ENCODE results near the gene ASCL5.

Gene ASCL5

GRCh38 chr1:201136355-201137023, 9.5 kb upstream of the ASCL5 start:
- DNase-seq: no peak

GRCh38 chr1:201134405-201134804, 7.4 kb upstream of the ASCL5 start:
- no peak for DNase-seq

- no peak for DNase-seq
These were observed 4.4 kb upstream of the ASCL5 start for GRCh38 chr1:201131398-201131797.

- DNase-seq: no peak
These were observed 2.0 kb upstream of the ASCL5 start for GRCh38 chr1:201128962-201129361.

GRCh38 chr1:201128476-201128875, 1.5 kb upstream of the ASCL5 start:
- DNase-seq: no peak

- DNase-seq: no peak
These were observed 921 bp upstream of the ASCL5 start for GRCh38 chr1:201127755-201128455.

GRCh38 chr1:201126463-201126831, 537 bp downstream of the ASCL5 start:
- no peak for DNase-seq

GRCh38 chr1:201125800-201126199, 1.2 kb downstream of the ASCL5 start:
- DNase-seq: peak in 1 of 3 experiments; percentile 3

GRCh38 chr1:201125019-201125418, 2.0 kb downstream of the ASCL5 start:
- no peak for DNase-seq

GRCh38 chr1:201123866-201124265, 3.1 kb downstream of the ASCL5 start:
- DNase-seq: no peak

GRCh38 chr1:201122321-201122957, 4.5 kb downstream of the ASCL5 start:
- no peak for DNase-seq

GRCh38 chr1:201119206-201120197, 7.5 kb downstream of the ASCL5 start:
- DNase-seq: peak in 1 of 3 experiments; percentile 17

GRCh38 chr1:201116091-201116490, 10.9 kb downstream of the ASCL5 start:
- DNase-seq: no peak

- no peak for DNase-seq
These were observed 11.5 kb downstream of the ASCL5 start for GRCh38 chr1:201115390-201115937.

GRCh38 chr1:201114245-201115131, 12.5 kb downstream of the ASCL5 start:
- peak; percentile 91 to 98 (median 97) for DNase-seq

- no peak for DNase-seq
These were observed 13.3 kb downstream of the ASCL5 start for GRCh38 chr1:201113451-201114244.

GRCh38 chr1:201112926-201113325, 14.1 kb downstream of the ASCL5 start:
- DNase-seq: no peak

- DNase-seq: no peak
These were observed 14.7 kb downstream of the ASCL5 start, which contains the start of gene CACNA1S for GRCh38 chr1:201112173-201112731. TSS of gene CACNA1S (minus strand) at chr1:201112426. CDS start at chr1:201112339, 87 bp downstream.

GRCh38 chr1:201111672-201112071, 15.3 kb downstream of the ASCL5 start:
- DNase-seq: no peak

GRCh38 chr1:201111156-201111555, 15.8 kb downstream of the ASCL5 start:
- no peak for DNase-seq

Data from NCI-H1417 (cell line).